ENCODE results near the gene RRAD. TPM values are rescaled to one million over a fixed set of nuclear protein-coding genes. Genes with fewer than 3 reads are reported as not detected.
A peak's percentile ranks its signal among the peaks of the same experiment; 100 is the strongest.
"Not testable (repeated sequence)": the region's sequence is repeated elsewhere in the genome, so short reads cannot be mapped to it uniquely, and the experiment has no call there.

RRAD gene
- total RNA-seq, 1 donor from 2014 or later = 40.2 TPM

- no peak for DNase-seq (ENCODE audit: low read depth)
- H3K4me3 ChIP-seq (ENCODE audit: low read depth, low read length) = no peak overlapping the region
- TF ChIP-seq, protein P1, sequence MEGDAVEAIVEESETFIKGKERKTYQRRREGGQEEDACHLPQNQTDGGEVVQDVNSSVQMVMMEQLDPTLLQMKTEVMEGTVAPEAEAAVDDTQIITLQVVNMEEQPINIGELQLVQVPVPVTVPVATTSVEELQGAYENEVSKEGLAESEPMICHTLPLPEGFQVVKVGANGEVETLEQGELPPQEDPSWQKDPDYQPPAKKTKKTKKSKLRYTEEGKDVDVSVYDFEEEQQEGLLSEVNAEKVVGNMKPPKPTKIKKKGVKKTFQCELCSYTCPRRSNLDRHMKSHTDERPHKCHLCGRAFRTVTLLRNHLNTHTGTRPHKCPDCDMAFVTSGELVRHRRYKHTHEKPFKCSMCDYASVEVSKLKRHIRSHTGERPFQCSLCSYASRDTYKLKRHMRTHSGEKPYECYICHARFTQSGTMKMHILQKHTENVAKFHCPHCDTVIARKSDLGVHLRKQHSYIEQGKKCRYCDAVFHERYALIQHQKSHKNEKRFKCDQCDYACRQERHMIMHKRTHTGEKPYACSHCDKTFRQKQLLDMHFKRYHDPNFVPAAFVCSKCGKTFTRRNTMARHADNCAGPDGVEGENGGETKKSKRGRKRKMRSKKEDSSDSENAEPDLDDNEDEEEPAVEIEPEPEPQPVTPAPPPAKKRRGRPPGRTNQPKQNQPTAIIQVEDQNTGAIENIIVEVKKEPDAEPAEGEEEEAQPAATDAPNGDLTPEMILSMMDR (conservative IDR thresholded peaks at IDR 0.05; ENCODE audit: low read depth, low read length) = no peak
Observed at GRCh38 chr16:66964049-66964448, 38.7 kb upstream of the RRAD start.

- TF ChIP-seq, protein P1 (conservative IDR thresholded peaks at IDR 0.05; ENCODE audit: low read depth, low read length) = no peak
- no peak for DNase-seq (ENCODE audit: low read depth)
- peak overlapping the region; percentile 57 for H3K4me3 ChIP-seq (ENCODE audit: low read depth, low read length)
Observed at GRCh38 chr16:66961914-66962313, 36.6 kb upstream of the RRAD start.

DNA sequence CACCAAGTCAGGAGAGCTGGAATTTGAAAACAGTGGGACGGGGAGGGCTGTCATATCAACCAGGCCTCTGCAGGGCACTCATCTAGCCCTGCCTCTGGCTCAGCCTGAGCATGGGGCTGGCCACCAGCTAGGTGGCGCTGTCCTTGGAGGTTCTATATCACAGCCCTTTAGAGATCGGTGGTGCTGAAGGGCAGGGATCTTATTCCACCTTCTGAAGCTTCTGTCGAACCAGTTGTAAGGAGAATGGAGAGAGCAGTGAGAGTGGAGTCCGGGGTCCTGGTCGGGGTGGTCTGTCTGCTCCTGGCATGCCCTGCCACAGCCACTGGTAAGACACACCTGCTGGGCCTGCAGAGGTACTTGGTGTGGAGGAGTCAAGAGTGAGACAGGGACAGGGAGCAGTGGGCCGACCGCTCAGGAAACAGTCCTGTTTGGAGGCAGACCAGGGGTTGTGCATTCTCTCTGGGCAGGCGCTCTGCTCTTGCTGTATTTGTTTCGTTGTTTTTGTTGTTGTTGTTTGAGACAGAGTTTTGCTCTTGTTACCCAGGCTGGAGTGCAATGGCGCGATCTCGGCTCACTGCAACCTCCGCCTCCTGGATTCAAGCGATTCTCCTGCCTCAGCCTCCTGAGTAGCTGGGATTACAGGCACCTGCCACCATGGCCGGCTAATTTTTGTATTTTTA is 35.9 kb upstream of the RRAD start, which contains the start of gene CES3:
Gene CES3, plus strand, starts transcription at position 202 of the 680 bp plus-strand sequence. Its CDS starts 42 bp downstream, at position 244.
- TF ChIP-seq, protein P1 (conservative IDR thresholded peaks at IDR 0.05; ENCODE audit: low read depth, low read length) = peak; percentile 90
- DNase-seq (ENCODE audit: low read depth) = no peak
- peak within 1 kb of the TSS; percentile 57 for H3K4me3 ChIP-seq (ENCODE audit: low read depth, low read length)

DNA sequence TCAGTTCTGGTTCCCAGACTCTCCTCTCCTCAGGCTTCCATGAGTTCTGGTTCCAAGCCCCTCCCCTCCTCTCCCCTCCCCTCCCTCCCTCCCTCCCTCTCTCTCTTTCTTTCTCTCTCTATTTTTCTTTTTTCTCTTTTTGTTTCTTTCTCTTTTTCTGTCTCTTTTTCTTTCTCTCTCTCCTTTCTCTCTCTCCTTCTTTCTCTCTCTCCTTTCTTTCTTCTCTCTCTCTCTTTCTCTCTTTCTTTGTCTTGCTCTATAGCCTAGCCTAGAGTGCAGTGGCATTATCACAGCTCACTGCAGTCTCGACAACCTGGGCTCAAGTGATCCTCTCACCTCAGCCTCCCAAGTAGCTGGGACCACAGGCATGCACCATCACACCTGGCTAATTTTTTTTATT is 34.9 kb upstream of the RRAD start:
- TF ChIP-seq, protein P1 (conservative IDR thresholded peaks at IDR 0.05; ENCODE audit: low read depth, low read length) = no peak
- no peak overlapping the region for H3K4me3 ChIP-seq (ENCODE audit: low read depth, low read length)
- no peak for DNase-seq (ENCODE audit: low read depth)

- DNase-seq (ENCODE audit: low read depth) = no peak
- H3K4me3 ChIP-seq (ENCODE audit: low read depth, low read length) = no peak overlapping the region
- TF ChIP-seq, protein P1 (conservative IDR thresholded peaks at IDR 0.05; ENCODE audit: low read depth, low read length) = no peak
Observed at GRCh38 chr16:66959704-66960161, 34.4 kb upstream of the RRAD start.

GRCh38 chr16:66958857-66959703 is 33.7 kb upstream of the RRAD start:
- TF ChIP-seq, protein P1 (conservative IDR thresholded peaks at IDR 0.05; ENCODE audit: low read depth, low read length) = no peak
- no peak overlapping the region for H3K4me3 ChIP-seq (ENCODE audit: low read depth, low read length)
- no peak for DNase-seq (ENCODE audit: low read depth)

DNA sequence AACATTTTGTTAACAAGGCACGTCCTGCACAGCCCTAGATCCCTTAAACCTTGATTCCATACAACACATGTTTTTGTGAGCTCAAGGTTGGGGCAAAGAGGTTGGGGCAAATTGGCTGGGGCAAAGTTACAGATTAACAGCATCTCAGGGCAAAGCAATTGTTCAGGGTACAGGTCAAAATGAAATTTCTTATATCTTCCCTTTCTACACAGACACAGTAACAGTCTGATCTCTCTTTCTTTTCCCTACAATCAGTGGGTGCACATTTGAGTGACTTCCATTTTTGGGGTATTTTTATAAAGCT is 30.8 kb upstream of the RRAD start:
- not testable (repeated sequence) for DNase-seq (ENCODE audit: low read depth); H3K4me3 ChIP-seq (ENCODE audit: low read depth, low read length)

DNA sequence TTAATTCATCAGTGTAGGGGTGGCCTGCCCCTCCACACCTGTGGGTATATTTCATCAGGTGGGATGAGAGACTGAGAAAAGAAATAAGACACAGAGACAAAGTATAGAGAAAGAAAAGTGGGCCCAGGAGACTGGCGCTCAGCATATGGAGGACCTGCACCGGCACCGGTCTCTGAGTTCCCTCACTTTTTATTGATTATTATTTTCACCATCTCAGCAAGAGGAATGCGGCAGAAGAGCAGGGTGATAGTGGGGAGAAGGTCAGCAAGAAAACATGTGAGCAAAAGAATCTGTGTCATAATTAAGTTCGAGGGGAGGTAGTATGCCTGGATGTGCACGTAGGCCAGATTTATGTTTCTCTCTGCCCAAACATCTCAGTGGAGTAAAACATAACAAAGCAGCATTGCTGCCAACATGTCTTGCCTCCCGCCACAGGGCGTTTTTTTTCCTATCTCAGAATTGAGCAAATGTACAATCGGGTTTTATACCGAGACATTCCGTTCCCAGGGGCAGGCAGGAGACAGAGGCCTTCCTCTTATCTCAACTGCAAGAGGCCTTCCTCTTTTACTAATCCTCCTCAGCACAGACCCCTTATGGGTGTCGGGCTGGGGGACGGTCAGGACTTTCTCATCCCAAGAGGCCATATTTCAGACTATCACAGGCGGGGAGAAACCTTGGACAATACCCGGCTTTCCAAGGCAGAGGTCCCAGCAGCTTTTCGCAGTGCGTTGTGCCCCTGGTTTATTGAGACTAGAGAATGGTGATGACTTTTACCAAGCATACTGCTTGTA is 30.2 kb upstream of the RRAD start:
- not testable (repeated sequence) for DNase-seq (ENCODE audit: low read depth); H3K4me3 ChIP-seq (ENCODE audit: low read depth, low read length)
